K562 (cell line): ENCODE data around the gene CHMP4B.

Source experiments
- ARID2 ChIP-seq: fragments of 450-650 bp; IDR thresholded peaks from 2 replicates; pipeline ENCODE4 v1.6.1; 2017; ENCODE audit warnings: antibody characterized with exemption, mild to moderate bottlenecking
- CREB1 ChIP-seq, 2 experiments: sonication (generic) in 1 of 2; formaldehyde crosslinking in 1 of 2; IDR thresholded peaks; 2 replicates each; pipeline versions ENCODE4 v1.6.1 to v1.8.0; 2012 to 2022; ENCODE audit warnings: inconsistent platforms in 1 of 2, mild to moderate bottlenecking in 1 of 2, missing genetic modification reagents in 1 of 2, moderate library complexity in 1 of 2
- POLR2A ChIP-seq: fragments of 450-650 bp; conservative IDR thresholded peaks from 2 replicates; pipeline ENCODE4 v1.6.1; 2016
- POLR2AphosphoS5 ChIP-seq: IDR thresholded peaks from 2 replicates; pipeline ENCODE4 v1.6.1; 2011; ENCODE audit warnings: mild to moderate bottlenecking, low read depth, low read length, moderate library complexity; ENCODE audit not compliant: control insufficient read depth, insufficient read depth
- TBP ChIP-seq: optimal IDR thresholded peaks from 2 replicates; pipeline ENCODE3; 2011; ENCODE audit warnings: low read depth, low read length, improper control_type of control experiment

GRCh38 chr20:33897313-33897912 lies 86.3 kb downstream of the CHMP4B start:
- TF ChIP-seq ARID2 = no peak
- TF ChIP-seq TBP = no peak
- no peak for TF ChIP-seq POLR2A
- no peak for TF ChIP-seq CREB1 (IDR thresholded peaks at IDR 0.05)
- TF ChIP-seq CREB1 (CRISPR knock-in tag; IDR thresholded peaks at IDR 0.05) = no peak
- TF ChIP-seq POLR2AphosphoS5 = no peak
